PC-3 (cell line): ENCODE measurements around the gene ZNF701. TPM values are rescaled to one million over a fixed set of nuclear protein-coding genes. Genes with fewer than 3 reads are reported as not detected.
A peak's percentile ranks its signal among the peaks of the same experiment; 100 is the strongest.

Source experiments
- ATAC-seq: fragments of 200-7000 bp; cut with Tn5 transposase; 2 replicates; pipeline ENCODE4 v1.9.1; 2020; ENCODE audit warnings: mild to moderate bottlenecking, moderate library complexity
- Bru-seq: library from RNA; stranded (reverse); fragments of 400-500 nt; gene quantifications from one replicate; lab custom pipeline; 2021; lab: Mats Ljungman, UMichigan
- BruChase-seq, 2 experiments: library from RNA; stranded (reverse); fragments of 400-500 nt; gene quantifications; one replicate each; lab custom pipeline; 2021; lab: Mats Ljungman, UMichigan
- BruUV-seq: library from RNA; stranded (reverse); fragments of 400-500 nt; replicated peaks from 2 replicates; lab custom pipeline; 2021; lab: Mats Ljungman, UMichigan
- CTCF ChIA-PET: fragments of 300-600 bp; sonication (Branson Sonifier 250); formaldehyde crosslinking; loops from one replicate; lab custom pipeline; 2022; ENCODE audit warnings: antibody characterized with exemption; lab: Charles Lee
- POLR2A ChIA-PET: fragments of 300-600 bp; sonication (Branson Sonifier 250); formaldehyde crosslinking; loops from one replicate; lab custom pipeline; 2022; ENCODE audit warnings: antibody characterized with exemption; ENCODE audit not compliant: unreplicated experiment; lab: Charles Lee
- DNase-seq: peaks from one replicate; pipeline ENCODE4 v3.0.0-alpha.2; 2015
- H2AFZ ChIP-seq: fragments of 300-600 bp; sonication (generic); 2 replicates; pipeline ENCODE4 v1.6.0; 2016; ENCODE audit warnings: antibody characterized with exemption, low read length
- H3F3A ChIP-seq: fragments of 300-600 bp; sonication (generic); one replicate; pipeline ENCODE4 v1.6.0; 2017; ENCODE audit warnings: antibody characterized with exemption, low read length, control low read depth, mild to moderate bottlenecking; ENCODE audit not compliant: unreplicated experiment
- H3K27ac ChIP-seq: fragments of 300-600 bp; sonication (generic); 2 replicates; pipeline ENCODE4 v1.5.1; 2016; ENCODE audit warnings: mild to moderate bottlenecking, low read length
- H3K27me3 ChIP-seq: fragments of 300-600 bp; sonication (generic); 2 replicates; pipeline ENCODE4 v1.6.1; 2016; ENCODE audit warnings: low read length, mixed read lengths
- H3K36me3 ChIP-seq: fragments of 300-600 bp; sonication (generic); 2 replicates; pipeline ENCODE4 v1.6.1; 2016; ENCODE audit warnings: low read depth, mixed run types, low read length, mixed read lengths
- H3K4me1 ChIP-seq: fragments of 300-600 bp; sonication (generic); 2 replicates; pipeline ENCODE4 v1.5.1; 2016; ENCODE audit warnings: low read length; ENCODE audit not compliant: insufficient read depth
- H3K4me2 ChIP-seq: fragments of 300-600 bp; sonication (generic); 2 replicates; pipeline ENCODE4 v1.6.0; 2016; ENCODE audit warnings: low read length
- H3K4me3 ChIP-seq: fragments of 300-600 bp; sonication (generic); 2 replicates; pipeline ENCODE4 v1.5.1; 2016; ENCODE audit warnings: mild to moderate bottlenecking, low read length, mixed read lengths
- H3K79me2 ChIP-seq: fragments of 300-600 bp; sonication (generic); 2 replicates; pipeline ENCODE4 v1.6.1; 2017; ENCODE audit warnings: low read length, mixed read lengths
- H3K9ac ChIP-seq: fragments of 300-600 bp; sonication (generic); 2 replicates; pipeline ENCODE4 v1.6.0; 2016; ENCODE audit warnings: mild to moderate bottlenecking, low read length
- H3K9me2 ChIP-seq: fragments of 300-600 bp; sonication (generic); replicated peaks from 2 replicates; pipeline ENCODE4 v1.6.1; 2016; ENCODE audit warnings: mixed run types, low read length, mixed read lengths
- H3K9me3 ChIP-seq: fragments of 300-600 bp; sonication (generic); 2 replicates; pipeline ENCODE4 v1.6.1; 2016; ENCODE audit warnings: low read length, mixed read lengths
- H4K20me1 ChIP-seq: fragments of 300-600 bp; sonication (generic); 2 replicates; pipeline ENCODE4 v1.6.1; 2016; ENCODE audit warnings: low read length, mixed read lengths
- EZH2 ChIP-seq: fragments of 300-600 bp; sonication (generic); IDR thresholded peaks from one replicate; pipeline ENCODE4 v1.6.1; 2017; ENCODE audit warnings: antibody characterized with exemption, mild to moderate bottlenecking, low read length; ENCODE audit not compliant: unreplicated experiment
- EZH2phosphoT487 ChIP-seq: fragments of 300-600 bp; sonication (generic); IDR thresholded peaks from 2 replicates; pipeline ENCODE4 v1.6.1; 2018; ENCODE audit warnings: mild to moderate bottlenecking, antibody characterized with exemption, low read length, borderline replicate concordance
- intact Hi-C: fragments of 100-400 bp; cut with micrococcal nuclease; formaldehyde crosslinking; loops from 2 replicates; pipeline ENCODE4 v1.9.0; 2023
- long read RNA-seq: library from polyadenylated mRNA; unstranded; transcript quantifications from one replicate; pipeline ENCODE4 v2.0.0, GENCODE V29; 2021; ENCODE audit not compliant: unreplicated experiment
- total RNA-seq: library from RNA; depleted of rRNA; stranded (reverse); fragments of >200 nt; gene quantifications from 2 replicates; pipeline ENCODE4 v1.2.3, GENCODE V29; 2014; rRNA removed
- TF ChIP-seq, protein P1 (sequence below): fragments of 300-600 bp; sonication (generic); conservative IDR thresholded peaks from 2 replicates; pipeline ENCODE4 v1.5.1; 2017; ENCODE audit warnings: antibody characterized with exemption, low read depth, mild to moderate bottlenecking, low read length

The ZNF701 gene
- total RNA-seq = 13.2 and 14.6 TPM in 2 replicates
- percentile 68 among the genes with signal in this experiment for Bru-seq, nascent RNA
- percentile 87 among the genes with signal in this experiment for BruChase-seq, experiment 1, labeled RNA remaining after a 6-hour chase
- BruChase-seq, experiment 2, labeled RNA remaining after a 2-hour chase = percentile 86 among the genes with signal in this experiment
- long read RNA-seq, transcript ZNF701-202 (4 exons, 2,634 nt) = major isoform, 13 of 24 reads
- long read RNA-seq, partial matches to known transcripts = 0 of 24 reads
- long read RNA-seq, other reads (novel, unspliced or antisense) = 11 of 24 reads

DNA sequence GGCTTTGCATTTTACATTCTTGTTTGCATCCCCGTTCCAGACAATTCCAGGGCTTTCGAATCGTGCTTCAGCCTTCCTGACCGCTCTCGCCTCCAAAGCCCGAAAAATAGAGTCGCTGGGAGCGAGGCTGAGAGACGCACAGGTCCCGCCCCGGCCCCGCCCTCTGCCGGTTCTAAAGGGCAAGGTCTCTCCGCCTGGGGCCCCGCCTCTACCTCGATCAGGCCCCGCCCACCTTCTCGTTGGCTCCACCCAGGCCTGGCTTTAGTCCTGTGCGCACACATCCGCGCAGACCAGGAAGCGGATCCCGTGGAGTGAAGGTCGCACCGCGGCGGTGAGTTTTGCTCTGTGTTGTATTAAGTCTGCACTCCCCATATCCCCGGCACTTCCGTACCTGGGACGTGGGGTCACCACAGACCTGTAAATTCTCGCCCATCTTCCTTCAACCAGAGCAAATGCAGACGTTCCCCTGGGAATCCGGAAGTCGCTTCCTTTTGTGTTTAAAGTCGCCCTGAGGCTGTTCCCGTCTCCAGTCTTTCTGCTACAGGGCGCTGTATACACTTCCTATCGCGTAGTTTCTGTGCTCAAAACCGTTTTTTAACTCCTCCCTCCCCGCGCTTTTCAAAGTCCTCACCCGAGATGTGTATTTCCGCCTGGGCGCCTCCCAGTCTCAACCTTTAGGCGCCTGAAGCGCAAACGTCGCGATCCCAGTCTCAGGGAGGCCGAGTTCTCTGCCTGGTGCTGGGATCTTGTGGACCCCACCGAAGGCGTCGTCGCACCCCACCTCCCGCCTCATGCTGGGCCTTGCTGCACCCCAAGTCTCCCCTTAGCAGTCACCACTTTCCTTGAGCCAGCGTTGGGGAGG lies at the start of gene ZNF701:
Gene ZNF701, plus strand, starts transcription at position 288 of the 862 bp plus-strand sequence. CDS start 3,861 bp downstream, outside the sequence.
- peak within 1 kb of the TSS; percentile 75 for H3K9ac ChIP-seq
- H3K4me3 ChIP-seq = peak within 1 kb of the TSS; percentile 84
- H3K4me1 ChIP-seq = peaks cover 11% of the 10 kb centered on the region
- peak within 1 kb of the TSS; percentile 69 for H3K27ac ChIP-seq
- CTCF ChIA-PET = no interaction called here
- H3K36me3 ChIP-seq = peaks cover 36% of the 10 kb centered on the region
- POLR2A ChIA-PET = no interaction called here
- TSS peak; percentile 86 for BruUV-seq
- peak; percentile 92 for ATAC-seq
- peak within 1 kb of the TSS; percentile 86 for H3K4me2 ChIP-seq
- H3K79me2 ChIP-seq = 0 out of 2 replicates have a peak, but pooled peaks cover 10% of the 10 kb centered on the region
- no peak for TF ChIP-seq EZH2phosphoT487
- TF ChIP-seq EZH2 = no peak
- TF ChIP-seq, protein P1, sequence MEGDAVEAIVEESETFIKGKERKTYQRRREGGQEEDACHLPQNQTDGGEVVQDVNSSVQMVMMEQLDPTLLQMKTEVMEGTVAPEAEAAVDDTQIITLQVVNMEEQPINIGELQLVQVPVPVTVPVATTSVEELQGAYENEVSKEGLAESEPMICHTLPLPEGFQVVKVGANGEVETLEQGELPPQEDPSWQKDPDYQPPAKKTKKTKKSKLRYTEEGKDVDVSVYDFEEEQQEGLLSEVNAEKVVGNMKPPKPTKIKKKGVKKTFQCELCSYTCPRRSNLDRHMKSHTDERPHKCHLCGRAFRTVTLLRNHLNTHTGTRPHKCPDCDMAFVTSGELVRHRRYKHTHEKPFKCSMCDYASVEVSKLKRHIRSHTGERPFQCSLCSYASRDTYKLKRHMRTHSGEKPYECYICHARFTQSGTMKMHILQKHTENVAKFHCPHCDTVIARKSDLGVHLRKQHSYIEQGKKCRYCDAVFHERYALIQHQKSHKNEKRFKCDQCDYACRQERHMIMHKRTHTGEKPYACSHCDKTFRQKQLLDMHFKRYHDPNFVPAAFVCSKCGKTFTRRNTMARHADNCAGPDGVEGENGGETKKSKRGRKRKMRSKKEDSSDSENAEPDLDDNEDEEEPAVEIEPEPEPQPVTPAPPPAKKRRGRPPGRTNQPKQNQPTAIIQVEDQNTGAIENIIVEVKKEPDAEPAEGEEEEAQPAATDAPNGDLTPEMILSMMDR = no peak
- H2AFZ ChIP-seq = peak within 1 kb of the TSS; percentile 83
- no peaks in the 10 kb centered on the region for H4K20me1 ChIP-seq
- H3K27me3 ChIP-seq = no peaks in the 10 kb centered on the region
- intact Hi-C loops = loop anchor here (1.0 kb wide), 1 partner anchor 43 kb away; the partner anchor contains the start of gene ZNF808
- DNase-seq = peak; percentile 90
- peaks cover 7% of the 10 kb centered on the region for H3K9me3 ChIP-seq
- peaks cover 6% of the 10 kb centered on the region for H3F3A ChIP-seq
- H3K9me2 ChIP-seq = no peaks in the 10 kb centered on the region

GRCh38 chr19:52522551-52522950 lies 47.5 kb upstream of the ZNF701 start:
- no peaks in the 10 kb centered on the region for H3K4me1 ChIP-seq
- ATAC-seq (no peak), DNase-seq (no peak)
- H3K36me3 ChIP-seq = no peaks in the 10 kb centered on the region
- no peaks in the 10 kb centered on the region for H3F3A ChIP-seq
- H3K27ac ChIP-seq = no peak overlapping the region
- H3K4me2 ChIP-seq = no peak overlapping the region
- H3K4me3 ChIP-seq = no peak overlapping the region
- ChIA-PET CTCF (no interaction called here), POLR2A (no interaction called here)
- H3K27me3 ChIP-seq = no peaks in the 10 kb centered on the region
- no peaks in the 10 kb centered on the region for H4K20me1 ChIP-seq
- no peak overlapping the region for H3K9ac ChIP-seq
- TF ChIP-seq EZH2phosphoT487 = no peak
- intact Hi-C loops = no loop called here
- H2AFZ ChIP-seq = no peak overlapping the region
- no TSS peak for BruUV-seq
- peaks cover 30% of the 10 kb centered on the region for H3K9me3 ChIP-seq
- H3K9me2 ChIP-seq = no peaks in the 10 kb centered on the region
- H3K79me2 ChIP-seq = 0 out of 2 replicates have a peak, but pooled peaks cover under 1% of the 10 kb centered on the region

GRCh38 chr19:52524086-52524485 lies 46.0 kb upstream of the ZNF701 start:
- CTCF ChIA-PET = no interaction called here
- intact Hi-C loops = no loop called here
- TF ChIP-seq, protein P1 = no peak
- TF ChIP-seq EZH2phosphoT487 (no peak), EZH2 (no peak)

More at GRCh38 chr19:52524086-52524485, 46.0 kb upstream of the ZNF701 start:
- Histone ChIP-seq H2AFZ (no peak overlapping the region), H3K9me2 (no peaks in the 10 kb centered on the region), H3K27ac (no peak overlapping the region), H3F3A (no peaks in the 10 kb centered on the region), H4K20me1 (no peaks in the 10 kb centered on the region), H3K36me3 (0 out of 2 replicates have a peak, but pooled peaks cover under 1% of the 10 kb centered on the region), H3K9me3 (peaks cover 30% of the 10 kb centered on the region), H3K79me2 (peaks cover 15% of the 10 kb centered on the region), H3K27me3 (no peaks in the 10 kb centered on the region), H3K4me1 (0 out of 2 replicates have a peak, but pooled peaks cover 10% of the 10 kb centered on the region), H3K4me2 (no peak overlapping the region), H3K9ac (no peak overlapping the region), H3K4me3 (no peak overlapping the region)
- BruUV-seq = no TSS peak
- no peak for DNase-seq
- no peak for ATAC-seq
- POLR2A ChIA-PET = no interaction called here
